Esophagus muscularis mucosa (tissue), 4 donors: ENCODE results near the gene DCDC2C. TPM values are rescaled to one million over a fixed set of nuclear protein-coding genes. Genes with fewer than 3 reads are reported as not detected.

Source experiments
- DNase-seq: peaks from one replicate; pipeline ENCODE4 v3.0.0-alpha.2; 2017; ENCODE audit errors: extremely low spot score
- H3K27ac ChIP-seq, 4 donors: fragments of 200-600 bp; sonication (generic); replicated peaks in 1 of 4; 1 replicate in 3 of 4; 2 replicates in 1 of 4; pipeline ENCODE4 v1.5.1; 2016 to 2019; ENCODE audit warnings: mild to moderate bottlenecking in 1 of 4
- H3K27me3 ChIP-seq, 4 donors: fragments of 200-600 bp; sonication (generic); one replicate each; pipeline versions ENCODE4 v1.5.1 to v1.6.0; 2016 to 2019
- H3K36me3 ChIP-seq, 4 donors: fragments of 200-600 bp; sonication (generic); one replicate each; pipeline ENCODE4 v1.5.1; 2016 to 2019
- H3K4me1 ChIP-seq, 4 donors: fragments of 200-600 bp; sonication (generic); one replicate each; pipeline ENCODE4 v1.5.1; 2016 to 2019
- H3K4me3 ChIP-seq, 4 donors: fragments of 200-600 bp; sonication (generic); 1 replicate in 2 of 4; 2 replicates in 2 of 4; pipeline ENCODE4 v1.5.1; 2016 to 2019; ENCODE audit warnings: mild to moderate bottlenecking in 4 of 4, moderate library complexity in 1 of 4
- H3K9me3 ChIP-seq, 4 donors: fragments of 200-600 bp; sonication (generic); 1 replicate in 3 of 4; 2 replicates in 1 of 4; pipeline ENCODE4 v1.5.1; 2016 to 2019
- CTCF ChIP-seq, 3 experiments: fragments of 200-600 bp in 2 of 3; fragments of 450-650 bp in 1 of 3; sonication (generic) in 2 of 3; IDR thresholded peaks; one replicate each; pipeline ENCODE4 v1.5.1; 2017 to 2019; ENCODE audit warnings: antibody characterized with exemption in 3 of 3, mild to moderate bottlenecking in 2 of 3, moderate library complexity in 1 of 3
- EP300 ChIP-seq: sonication (generic); formaldehyde crosslinking; IDR thresholded peaks from one replicate; pipeline ENCODE4 v1.6.1; 2017; ENCODE audit warnings: antibody characterized with exemption
- POLR2A ChIP-seq: fragments of 450-650 bp; IDR thresholded peaks from one replicate; pipeline ENCODE4 v1.6.1; 2017; ENCODE audit warnings: antibody characterized with exemption, moderate library complexity, mild to moderate bottlenecking, low read depth
- POLR2AphosphoS5 ChIP-seq, 2 donors: sonication (generic); formaldehyde crosslinking; IDR thresholded peaks; one replicate each; pipeline ENCODE4 v1.6.1; 2017; ENCODE audit warnings: antibody characterized with exemption in 2 of 2
- WGBS: methylation state at CpG from one replicate; pipeline ENCODE4 v1.1.5; 2018; 5-methylcytosine and 5-hydroxymethylcytosine counted together
- intact Hi-C: fragments of 100-400 bp; cut with DNase I; formaldehyde crosslinking; loops from one replicate; pipeline ENCODE4 v1.15.1; 2023
- total RNA-seq, 4 donors: library from RNA; depleted of rRNA; stranded (reverse); fragments of >200 nt; gene quantifications; one replicate each; pipeline versions ENCODE4 v1.1.0 to v1.2.1, GENCODE V29; 2016

DCDC2C gene
- under 1 TPM in 1 of 4 donors, not detected in 3; 0.83 TPM for total RNA-seq

- peaks cover 0 to 59% (median 25%) of the 10 kb centered on the region in 4 donors for H3K27me3 ChIP-seq
- 11% methylated on average over 12 of the region's 60 CpGs for WGBS
- no peaks in the 10 kb centered on the region for H3K36me3 ChIP-seq
- peaks cover 4 to 34% (median 14%) of the 10 kb centered on the region in 4 donors for H3K4me1 ChIP-seq
- no peaks in the 10 kb centered on the region for H3K9me3 ChIP-seq
- H3K27ac ChIP-seq: no peak within 1 kb of the TSS
- intact Hi-C loops: no loop called here
- H3K4me3 ChIP-seq: peak within 1 kb of the TSS; percentile 24 to 49 (median 36)
- no peak for TF ChIP-seq POLR2AphosphoS5 (IDR thresholded peaks at IDR 0.05)
- TF ChIP-seq EP300: no peak
- no peak for TF ChIP-seq POLR2A
- no peak for TF ChIP-seq CTCF (IDR thresholded peaks at IDR 0.05)
- no peak for DNase-seq
Observed at GRCh38 chr2:3703236-3703756, at the start of gene DCDC2C. Gene DCDC2C, plus strand, starts transcription at chr2:3703575. Its CDS starts 177 bp downstream, at chr2:3703752.

- WGBS: 93% methylated on average over 10 of the region's 10 CpGs
- Histone ChIP-seq H3K36me3 (no peaks in the 10 kb centered on the region), H3K9me3 (no peaks in the 10 kb centered on the region), H3K27me3 (no peaks in the 10 kb centered on the region), H3K4me3 (no peak overlapping the region), H3K4me1 (peaks cover 12 to 22% (median 21%) of the 10 kb centered on the region in 4 donors), H3K27ac (no peak overlapping the region)
- TF ChIP-seq POLR2A (no peak), EP300 (no peak), CTCF (IDR thresholded peaks at IDR 0.05) (no peak), POLR2AphosphoS5 (IDR thresholded peaks at IDR 0.05) (no peak)
- intact Hi-C loops: loop anchor here (5.0 kb wide), 2 partner anchors 67 to 232 kb away; no protein-coding TSS in a partner anchor
- DNase-seq: no peak
Observed at GRCh38 chr2:3654011-3654410, 49.4 kb upstream of the DCDC2C start.

GRCh38 chr2:3654531-3655225, 48.7 kb upstream of the DCDC2C start:
- intact Hi-C loops: loop anchor here (5.0 kb wide), 2 partner anchors 67 to 232 kb away; no protein-coding TSS in a partner anchor
- TF ChIP-seq CTCF (IDR thresholded peaks at IDR 0.05): no peak
- TF ChIP-seq EP300: no peak
- TF ChIP-seq POLR2AphosphoS5 (IDR thresholded peaks at IDR 0.05): no peak
- no peak for TF ChIP-seq POLR2A
- no peak overlapping the region for H3K4me3 ChIP-seq
- H3K27ac ChIP-seq: no peak overlapping the region
- peaks cover 17 to 25% (median 23%) of the 10 kb centered on the region in 4 donors for H3K4me1 ChIP-seq
- DNase-seq: no peak
- WGBS: 83% methylated on average over 21 of the region's 21 CpGs
- no peaks in the 10 kb centered on the region for H3K36me3 ChIP-seq
- no peaks in the 10 kb centered on the region for H3K9me3 ChIP-seq
- no peaks in the 10 kb centered on the region for H3K27me3 ChIP-seq

- intact Hi-C loops: no loop called here
- no peaks in the 10 kb centered on the region for H3K27me3 ChIP-seq
- no peaks in the 10 kb centered on the region for H3K36me3 ChIP-seq
- no peak for DNase-seq
- TF ChIP-seq POLR2A: no peak
- no peak for TF ChIP-seq POLR2AphosphoS5 (IDR thresholded peaks at IDR 0.05)
- TF ChIP-seq EP300: no peak
- no peak for TF ChIP-seq CTCF (IDR thresholded peaks at IDR 0.05)
- WGBS: 82% methylated on average over 28 of the region's 28 CpGs
- no peak overlapping the region for H3K4me3 ChIP-seq
- H3K27ac ChIP-seq: no peak overlapping the region
- H3K9me3 ChIP-seq: no peaks in the 10 kb centered on the region
- peaks cover 12 to 15% (median 13%) of the 10 kb centered on the region in 4 donors for H3K4me1 ChIP-seq
Observed at GRCh38 chr2:3655871-3656761, 47.3 kb upstream of the DCDC2C start.
